ENCODE measurements around the gene SMIM24.

Gene SMIM24

GRCh38 chr19:3524078-3524842 is 43.9 kb upstream of the SMIM24 start:
- TF ChIP-seq CTCF (IDR thresholded peaks at IDR 0.05; ENCODE audit: low read depth, low read length), result no peak
- H3K4me3 ChIP-seq (ENCODE audit: low read depth, low read length), result no peak overlapping the region

DNA sequence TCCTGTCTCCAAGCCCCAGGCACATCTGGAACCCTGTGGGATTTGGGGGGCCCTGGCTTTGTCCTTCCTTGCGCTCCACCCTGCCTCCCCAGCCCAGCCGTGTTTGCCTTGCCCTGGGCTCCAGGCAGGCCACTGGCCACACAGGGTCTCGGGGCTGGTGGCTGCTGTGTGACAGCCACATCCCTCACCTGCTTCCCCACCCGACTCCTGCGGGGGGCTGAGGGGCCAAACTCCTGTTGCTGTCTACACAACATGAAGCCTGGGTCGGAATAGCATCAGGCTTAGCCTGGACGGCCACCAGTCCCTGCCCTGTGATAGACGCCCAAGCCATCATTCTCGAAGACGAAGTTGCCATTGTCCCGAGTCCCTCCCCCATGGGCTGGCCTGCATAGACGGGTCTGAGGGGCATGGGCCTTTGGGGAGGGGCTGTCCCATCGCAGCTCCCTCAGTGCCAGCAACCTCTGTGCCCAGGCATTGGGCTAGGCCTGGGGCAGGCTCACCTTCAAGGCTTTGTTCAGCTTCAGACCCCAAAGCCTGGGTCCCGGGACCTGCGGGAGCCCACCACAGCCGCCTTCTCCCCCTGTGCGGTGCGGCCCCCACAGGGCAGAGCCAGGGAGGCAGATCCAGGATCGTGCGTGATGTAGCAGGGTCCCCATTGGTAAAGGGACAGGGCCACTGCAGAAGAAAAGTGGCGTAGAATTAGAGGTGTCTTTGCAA is 43.2 kb upstream of the SMIM24 start:
- no peak for TF ChIP-seq CTCF (IDR thresholded peaks at IDR 0.05; ENCODE audit: low read depth, low read length)
- H3K4me3 ChIP-seq (ENCODE audit: low read depth, low read length), result no peak overlapping the region

- H3K4me3 ChIP-seq (ENCODE audit: low read depth, low read length), result no peak overlapping the region
- no peak for TF ChIP-seq CTCF (IDR thresholded peaks at IDR 0.05; ENCODE audit: low read depth, low read length)
Observed at GRCh38 chr19:3522421-3523360, 42.4 kb upstream of the SMIM24 start.

GRCh38 chr19:3521104-3521445 is 40.8 kb upstream of the SMIM24 start:
- TF ChIP-seq CTCF (IDR thresholded peaks at IDR 0.05; ENCODE audit: low read depth, low read length), result no peak
- no peak overlapping the region for H3K4me3 ChIP-seq (ENCODE audit: low read depth, low read length)

GRCh38 chr19:3520166-3521103 is 40.1 kb upstream of the SMIM24 start:
- no peak overlapping the region for H3K4me3 ChIP-seq (ENCODE audit: low read depth, low read length)
- TF ChIP-seq CTCF (IDR thresholded peaks at IDR 0.05; ENCODE audit: low read depth, low read length), result no peak

DNA sequence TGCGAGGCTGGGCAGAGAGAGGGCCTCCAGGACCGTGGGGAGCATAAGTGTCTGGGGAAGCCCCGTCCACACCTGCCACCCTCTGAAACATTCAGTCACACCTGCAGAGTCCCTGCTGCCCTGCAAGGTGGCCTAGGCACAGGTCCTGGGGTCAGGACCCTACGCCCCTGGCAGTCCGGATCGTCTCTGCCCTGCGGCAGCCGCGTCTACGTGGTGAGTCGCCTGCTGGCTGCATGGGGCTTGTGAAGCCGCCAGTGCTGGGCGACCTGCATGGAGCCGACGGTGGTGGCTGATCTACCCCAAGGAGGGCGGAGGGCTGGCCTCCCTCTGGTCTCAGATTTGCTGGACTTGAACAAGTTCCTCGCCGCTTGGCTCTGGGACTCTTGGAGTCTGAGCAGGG is 38.8 kb upstream of the SMIM24 start:
- TF ChIP-seq CTCF (IDR thresholded peaks at IDR 0.05; ENCODE audit: low read depth, low read length), result no peak
- H3K4me3 ChIP-seq (ENCODE audit: low read depth, low read length), result no peak overlapping the region

Data from WI38 (cell line).